Measurements from ENCODE around the gene GRIN1. TPM values are rescaled to one million over a fixed set of nuclear protein-coding genes. Genes with fewer than 3 reads are reported as not detected.

Gene GRIN1
- total RNA-seq, 4 donors from 2014 or later, result not detected

- TF ChIP-seq POLR2A (IDR thresholded peaks at IDR 0.05), result peak in 1 of 2 donors; percentile 23
- TF ChIP-seq, protein P1, sequence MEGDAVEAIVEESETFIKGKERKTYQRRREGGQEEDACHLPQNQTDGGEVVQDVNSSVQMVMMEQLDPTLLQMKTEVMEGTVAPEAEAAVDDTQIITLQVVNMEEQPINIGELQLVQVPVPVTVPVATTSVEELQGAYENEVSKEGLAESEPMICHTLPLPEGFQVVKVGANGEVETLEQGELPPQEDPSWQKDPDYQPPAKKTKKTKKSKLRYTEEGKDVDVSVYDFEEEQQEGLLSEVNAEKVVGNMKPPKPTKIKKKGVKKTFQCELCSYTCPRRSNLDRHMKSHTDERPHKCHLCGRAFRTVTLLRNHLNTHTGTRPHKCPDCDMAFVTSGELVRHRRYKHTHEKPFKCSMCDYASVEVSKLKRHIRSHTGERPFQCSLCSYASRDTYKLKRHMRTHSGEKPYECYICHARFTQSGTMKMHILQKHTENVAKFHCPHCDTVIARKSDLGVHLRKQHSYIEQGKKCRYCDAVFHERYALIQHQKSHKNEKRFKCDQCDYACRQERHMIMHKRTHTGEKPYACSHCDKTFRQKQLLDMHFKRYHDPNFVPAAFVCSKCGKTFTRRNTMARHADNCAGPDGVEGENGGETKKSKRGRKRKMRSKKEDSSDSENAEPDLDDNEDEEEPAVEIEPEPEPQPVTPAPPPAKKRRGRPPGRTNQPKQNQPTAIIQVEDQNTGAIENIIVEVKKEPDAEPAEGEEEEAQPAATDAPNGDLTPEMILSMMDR (IDR thresholded peaks at IDR 0.05), result no peak
- Histone ChIP-seq H3K36me3 (no peaks in the 10 kb centered on the region), H3K27ac (no peak overlapping the region), H3K4me1 (peaks cover 2 to 10% of the 10 kb centered on the region in 2 donors), H3K27me3 (no peaks in the 10 kb centered on the region), H3K9me3 (no peaks in the 10 kb centered on the region), H3K4me3 (replicated peaks in 1 of 3) (peak overlapping the region in 1 of 3 donors; percentile 9)
- intact Hi-C loops (cut with DNase I), result no loop called here
- WGBS, 2 donors, result 52 to 84% methylated on average over 14 to 25 of the region's 36 CpGs
- peak; percentile 76 to 81 for DNase-seq
Measured at GRCh38 chr9:137217276-137218211, 78.6 kb downstream of the GRIN1 start.

GRCh38 chr9:137218212-137218753 is 79.3 kb downstream of the GRIN1 start:
- H3K4me3 ChIP-seq (replicated peaks in 1 of 3), result no peak overlapping the region
- no peaks in the 10 kb centered on the region for H3K27me3 ChIP-seq
- H3K27ac ChIP-seq, result no peak overlapping the region
- 90 to 92% methylated on average over 5 to 11 of the region's 30 CpGs for WGBS, 2 donors
- H3K4me1 ChIP-seq, result peaks cover 8 to 16% of the 10 kb centered on the region in 2 donors
- DNase-seq, result no peak
- intact Hi-C loops (cut with DNase I), result no loop called here
- no peak for TF ChIP-seq POLR2A (IDR thresholded peaks at IDR 0.05)
- TF ChIP-seq, protein P1 (IDR thresholded peaks at IDR 0.05), result no peak
- no peaks in the 10 kb centered on the region for H3K9me3 ChIP-seq
- no peaks in the 10 kb centered on the region for H3K36me3 ChIP-seq

Small RNA genes lying within 50 kb of the gene (microRNA-seq; reads per million reads assigned to microRNA genes)
- gene MIR3621, result not detected

Small RNA genes lying within 50 kb of the gene (small RNA-seq; reads per million reads assigned to genes)
- gene MIR3621 (not detected), gene RF00153 (not detected)

Other genes starting within 250 kb of the GRIN1 start
- 100 to 1,000 TPM; 138 to 282 (median 203) TPM for gene FBXW5, start 194.4 kb upstream of the GRIN1 start, total RNA-seq
- gene C8G, start 193.9 kb upstream of the GRIN1 start, total RNA-seq, result 1 to 10 TPM in 1 of 4 donors, not detected in 3; 1.8 TPM
- 10 to 100 TPM; 24.3 to 85.0 (median 54.0) TPM for gene LCN12, start 186.9 kb upstream of the GRIN1 start, total RNA-seq
- gene PTGDS, start 161.7 kb upstream of the GRIN1 start, total RNA-seq, result 10 to 100 TPM in 3 of 4 donors, 1 to 10 TPM in 1; 5.0 to 39.5 (median 33.9) TPM
- gene LCNL1, start 156.2 kb upstream of the GRIN1 start, total RNA-seq, result under 1 TPM in 1 of 4 donors, not detected in 3; 0.54 TPM
- gene PAXX, start 146.7 kb upstream of the GRIN1 start, total RNA-seq, result 100 to 1,000 TPM in 1 of 4 donors, 10 to 100 TPM in 3; 29.8 to 109 (median 50.7) TPM
- 100 to 1,000 TPM in 3 of 4 donors, 10 to 100 TPM in 1; 97.7 to 301 (median 268) TPM for gene CLIC3, start 142.6 kb upstream of the GRIN1 start, total RNA-seq
- 10 to 100 TPM; 36.8 to 59.7 (median 50.2) TPM for gene ABCA2, start 110.9 kb upstream of the GRIN1 start, total RNA-seq
- gene FUT7, start 107.1 kb upstream of the GRIN1 start, total RNA-seq, result not detected
- 10 to 100 TPM; 23.3 to 65.9 (median 35.4) TPM for gene NPDC1, start 93.0 kb upstream of the GRIN1 start, total RNA-seq
- under 1 TPM in 2 of 4 donors, not detected in 2; 0.22 to 0.49 TPM for gene ENTPD2, start 85.1 kb upstream of the GRIN1 start, total RNA-seq
- gene SAPCD2, start 68.6 kb upstream of the GRIN1 start, total RNA-seq, result 1 to 10 TPM in 1 of 4 donors, under 1 TPM in 3; 0.27 to 1.0 (median 0.72) TPM
- 10 to 100 TPM in 2 of 4 donors, 1 to 10 TPM in 2; 9.3 to 15.7 (median 12.4) TPM for gene UAP1L1, start 61.6 kb upstream of the GRIN1 start, total RNA-seq
- gene MAN1B1, start 52.2 kb upstream of the GRIN1 start, total RNA-seq, result 10 to 100 TPM; 48.2 to 73.8 (median 67.2) TPM
- gene DPP7, start 24.4 kb upstream of the GRIN1 start, total RNA-seq, result 100 to 1,000 TPM; 120 to 209 (median 157) TPM
- not detected for gene LRRC26, start 30.9 kb downstream of the GRIN1 start, total RNA-seq
- not detected for gene TMEM210, start 32.9 kb downstream of the GRIN1 start, total RNA-seq
- gene ANAPC2, start 49.4 kb downstream of the GRIN1 start, total RNA-seq, result 10 to 100 TPM; 25.6 to 34.1 (median 31.8) TPM
- 10 to 100 TPM; 42.0 to 97.5 (median 62.8) TPM for gene SSNA1, start 49.5 kb downstream of the GRIN1 start, total RNA-seq
- gene TPRN, start 61.6 kb downstream of the GRIN1 start, total RNA-seq, result 10 to 100 TPM in 2 of 4 donors, 1 to 10 TPM in 2; 6.5 to 13.5 (median 9.9) TPM
- 10 to 100 TPM; 29.7 to 47.3 (median 38.4) TPM for gene TMEM203, start 66.5 kb downstream of the GRIN1 start, total RNA-seq
- 10 to 100 TPM in 3 of 4 donors, 1 to 10 TPM in 1; 9.0 to 16.6 (median 15.4) TPM for gene NDOR1, start 66.5 kb downstream of the GRIN1 start, total RNA-seq
- gene RNF208, start 83.1 kb downstream of the GRIN1 start, total RNA-seq, result 1 to 10 TPM; 2.3 to 4.5 (median 3.8) TPM
- 1 to 10 TPM in 2 of 4 donors, under 1 TPM in 1, not detected in 1; 0.94 to 2.3 (median 1.3) TPM for gene CYSRT1, start 86.0 kb downstream of the GRIN1 start, total RNA-seq
- gene RNF224, start 88.3 kb downstream of the GRIN1 start, total RNA-seq, result under 1 TPM in 2 of 4 donors, not detected in 2; 0.33 to 0.81 TPM
- gene SLC34A3, start 91.7 kb downstream of the GRIN1 start, total RNA-seq, result under 1 TPM in 1 of 4 donors, not detected in 3; 0.33 TPM
- gene TUBB4B, start 102.1 kb downstream of the GRIN1 start, total RNA-seq, result 100 to 1,000 TPM; 181 to 757 (median 487) TPM
- gene STPG3, start 112.1 kb downstream of the GRIN1 start, total RNA-seq, result not detected
- gene NELFB, start 116.2 kb downstream of the GRIN1 start, total RNA-seq, result 10 to 100 TPM; 29.8 to 39.1 (median 32.4) TPM
- 10 to 100 TPM; 10.8 to 14.7 (median 12.0) TPM for gene TOR4A, start 138.6 kb downstream of the GRIN1 start, total RNA-seq
- gene NRARP, start 163.1 kb downstream of the GRIN1 start, total RNA-seq, result 10 to 100 TPM in 1 of 4 donors, 1 to 10 TPM in 3; 1.8 to 10.2 (median 6.8) TPM

Measured in thyroid gland (tissue), 4 donors.